GM23338 (cell line): ENCODE data around the gene ZFYVE28. TPM values are rescaled to one million over a fixed set of nuclear protein-coding genes. Genes with fewer than 3 reads are reported as not detected.

Source experiments
- ATAC-seq: fragments of 200-7000 bp; cut with Tn5 transposase; 3 replicates; pipeline ENCODE4 v1.9.1; 2020
- DNase-seq: peaks from one replicate; pipeline ENCODE4 v3.0.0-alpha.2; 2015; ENCODE audit warnings: low spot score
- H2AFZ ChIP-seq: fragments of 200-600 bp; sonication (generic); 2 replicates; pipeline ENCODE4 v1.8.0; 2016; ENCODE audit warnings: antibody characterized with exemption, mild to moderate bottlenecking, moderate library complexity
- H3F3A ChIP-seq: fragments of 200-600 bp; sonication (generic); replicated peaks from 2 replicates; pipeline ENCODE4 v1.8.0; 2017; ENCODE audit warnings: antibody characterized with exemption, mixed run types, low read depth
- H3K27ac ChIP-seq: fragments of 200-600 bp; sonication (generic); 2 replicates; pipeline ENCODE4 v1.6.1; 2016; ENCODE audit warnings: low read depth
- H3K27me3 ChIP-seq: fragments of 200-600 bp; sonication (generic); 2 replicates; pipeline ENCODE4 v1.8.0; 2016; ENCODE audit warnings: mild to moderate bottlenecking, mixed run types, moderate library complexity; ENCODE audit not compliant: insufficient read depth
- H3K36me3 ChIP-seq: fragments of 200-600 bp; sonication (generic); 2 replicates; pipeline ENCODE4 v1.8.0; 2016; ENCODE audit warnings: mild to moderate bottlenecking; ENCODE audit not compliant: insufficient read depth
- H3K4me1 ChIP-seq: fragments of 200-600 bp; sonication (generic); 2 replicates; pipeline ENCODE4 v1.8.0; 2016; ENCODE audit warnings: mild to moderate bottlenecking, moderate library complexity; ENCODE audit not compliant: insufficient read depth
- H3K4me2 ChIP-seq: fragments of 200-600 bp; sonication (generic); 2 replicates; pipeline ENCODE4 v1.7.1; 2017; ENCODE audit warnings: mixed run types
- H3K4me3 ChIP-seq: fragments of 200-600 bp; sonication (generic); 2 replicates; pipeline ENCODE4 v1.6.1; 2016; ENCODE audit warnings: mixed run types
- H3K79me2 ChIP-seq: fragments of 200-600 bp; sonication (generic); replicated peaks from 2 replicates; pipeline ENCODE4 v1.8.0; 2017; ENCODE audit warnings: mild to moderate bottlenecking; ENCODE audit not compliant: insufficient read depth
- H3K9me2 ChIP-seq: fragments of 200-600 bp; sonication (generic); 2 replicates; pipeline ENCODE4 v1.8.0; 2017; ENCODE audit not compliant: insufficient read depth
- H4K20me1 ChIP-seq: fragments of 200-600 bp; sonication (generic); replicated peaks from 2 replicates; pipeline ENCODE4 v1.8.0; 2017; ENCODE audit warnings: mild to moderate bottlenecking; ENCODE audit not compliant: insufficient read depth
- H3K27ac Mint-ChIP-seq: 2 replicates; pipeline ENCODE4 v1.8.0; 2020; ENCODE audit warnings: inconsistent platforms, mild to moderate bottlenecking, moderate library complexity, mixed read lengths
- H3K27me3 Mint-ChIP-seq: 3 replicates; pipeline ENCODE4 v1.8.0; 2022; ENCODE audit warnings: low read depth, mild to moderate bottlenecking, moderate library complexity, mixed read lengths, inconsistent platforms; ENCODE audit not compliant: insufficient read depth, poor library complexity
- H3K36me3 Mint-ChIP-seq: 3 replicates; pipeline ENCODE4 v1.8.0; 2021; ENCODE audit warnings: low read depth, mild to moderate bottlenecking, inconsistent platforms, moderate library complexity, mixed read lengths
- H3K4me1 Mint-ChIP-seq: 3 replicates; pipeline ENCODE4 v1.8.0; 2020; ENCODE audit warnings: mild to moderate bottlenecking, inconsistent platforms, mixed read lengths
- H3K4me3 Mint-ChIP-seq: 3 replicates; pipeline ENCODE4 v1.8.0; 2021; ENCODE audit warnings: moderate library complexity, mild to moderate bottlenecking, inconsistent platforms, mixed read lengths
- H3K9me3 Mint-ChIP-seq: 3 replicates; pipeline ENCODE4 v1.8.0; 2020; ENCODE audit warnings: moderate library complexity, mild to moderate bottlenecking, inconsistent platforms, mixed read lengths
- CREB1 ChIP-seq: fragments of 250-450 bp; sonication (Bioruptor Pico); IDR thresholded peaks from 2 replicates; pipeline ENCODE4 v1.5.0; 2020; ENCODE audit warnings: low read depth, mild to moderate bottlenecking, moderate library complexity
- CTCF ChIP-seq, 2 experiments: fragments of 200-600 bp in 1 of 2; sonication (generic) in 1 of 2; conservative IDR thresholded peaks; 2 replicates each; pipeline versions ENCODE4 v1.5.1 to v1.6.1; 2016 to 2017; ENCODE audit warnings: antibody characterized with exemption in 2 of 2, low read depth in 2 of 2, mild to moderate bottlenecking in 2 of 2, moderate library complexity in 1 of 2
- EZH2 ChIP-seq: fragments of 200-600 bp; sonication (generic); IDR thresholded peaks from one replicate; pipeline ENCODE4 v1.8.0; 2017; ENCODE audit warnings: antibody characterized with exemption, mild to moderate bottlenecking, low read depth; ENCODE audit not compliant: unreplicated experiment
- EZH2phosphoT487 ChIP-seq: fragments of 200-600 bp; sonication (generic); IDR thresholded peaks from one replicate; pipeline ENCODE4 v1.8.1; 2018; ENCODE audit warnings: antibody characterized with exemption; ENCODE audit not compliant: unreplicated experiment
- JUNB ChIP-seq: IDR thresholded peaks from one replicate; pipeline ENCODE4 v1.6.1; 2016; ENCODE audit warnings: antibody characterized with exemption; ENCODE audit not compliant: unreplicated experiment
- NANOG ChIP-seq: IDR thresholded peaks from 2 replicates; pipeline ENCODE4 v1.6.1; 2016; ENCODE audit warnings: antibody characterized with exemption, borderline replicate concordance
- POLR2AphosphoS5 ChIP-seq: IDR thresholded peaks from 2 replicates; pipeline ENCODE4 v1.6.1; 2016; ENCODE audit warnings: antibody characterized with exemption, low read depth
- REST ChIP-seq: IDR thresholded peaks from one replicate; pipeline ENCODE4 v1.6.1; 2018; ENCODE audit warnings: antibody characterized with exemption; ENCODE audit not compliant: unreplicated experiment
- STAT1 ChIP-seq: IDR thresholded peaks from one replicate; pipeline ENCODE4 v1.6.1; 2016; ENCODE audit warnings: antibody characterized with exemption; ENCODE audit not compliant: unreplicated experiment
- ZNF114 ChIP-seq: fragments of 250-450 bp; sonication (Bioruptor Pico); IDR thresholded peaks from 2 replicates; pipeline ENCODE4 v1.5.0; 2020; ENCODE audit warnings: mild to moderate bottlenecking, moderate library complexity
- ZNF331 ChIP-seq: fragments of 250-450 bp; sonication (Bioruptor Pico); IDR thresholded peaks from 2 replicates; pipeline ENCODE4 v1.5.0; 2020; ENCODE audit warnings: low read depth, mild to moderate bottlenecking, moderate library complexity
- polyA plus RNA-seq: library from polyadenylated mRNA; unstranded; fragments of >200 nt; fragmentation: Nextera tagmentation; extraction: Ambion mirVana; gene quantifications from 2 replicates; pipeline ENCODE4 v1.2.1, GENCODE V29; 2016
- total RNA-seq: library from RNA; depleted of rRNA; stranded (reverse); fragments of >200 nt; shearing (Covaris generic); gene quantifications from 2 replicates; pipeline ENCODE4 v1.2.3, GENCODE V29; 2014
- TF ChIP-seq, protein P1 (sequence below): IDR thresholded peaks from 2 replicates; pipeline ENCODE4 v1.6.1; 2016; ENCODE audit warnings: antibody characterized with exemption
- TF ChIP-seq, protein P2 (sequence below): fragments of 250-450 bp; sonication (Bioruptor Pico); IDR thresholded peaks from 2 replicates; pipeline ENCODE4 v1.5.0; 2020; ENCODE audit warnings: mild to moderate bottlenecking, moderate library complexity

Gene ZFYVE28
- total and polyA plus RNA-seq, 2 experiments from 2014 or later: 2.6 to 4.6 TPM

GRCh38 chr4:2236944-2237666 is 181.3 kb downstream of the ZFYVE28 start:
- peaks cover 14% of the 10 kb centered on the region; the same call in 1 of the 2 replicates for H3K36me3 ChIP-seq
- peaks cover 51% of the 10 kb centered on the region for H3K79me2 ChIP-seq
- no peak overlapping the region for H3K27ac ChIP-seq
- H2AFZ ChIP-seq: no peak overlapping the region
- peaks cover 27% of the 10 kb centered on the region for H4K20me1 ChIP-seq
- H3K4me3 ChIP-seq: no peak overlapping the region
- no peak for TF ChIP-seq ZNF114
- TF ChIP-seq EZH2phosphoT487: no peak
- TF ChIP-seq NANOG: no peak
- TF ChIP-seq, protein P1, sequence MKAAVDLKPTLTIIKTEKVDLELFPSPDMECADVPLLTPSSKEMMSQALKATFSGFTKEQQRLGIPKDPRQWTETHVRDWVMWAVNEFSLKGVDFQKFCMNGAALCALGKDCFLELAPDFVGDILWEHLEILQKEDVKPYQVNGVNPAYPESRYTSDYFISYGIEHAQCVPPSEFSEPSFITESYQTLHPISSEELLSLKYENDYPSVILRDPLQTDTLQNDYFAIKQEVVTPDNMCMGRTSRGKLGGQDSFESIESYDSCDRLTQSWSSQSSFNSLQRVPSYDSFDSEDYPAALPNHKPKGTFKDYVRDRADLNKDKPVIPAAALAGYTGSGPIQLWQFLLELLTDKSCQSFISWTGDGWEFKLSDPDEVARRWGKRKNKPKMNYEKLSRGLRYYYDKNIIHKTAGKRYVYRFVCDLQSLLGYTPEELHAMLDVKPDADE: no peak
- TF ChIP-seq REST: no peak
- TF ChIP-seq CTCF (conservative IDR thresholded peaks at IDR 0.05; ENCODE audit: low read depth in 2 of 2): no peak
- TF ChIP-seq, protein P2, sequence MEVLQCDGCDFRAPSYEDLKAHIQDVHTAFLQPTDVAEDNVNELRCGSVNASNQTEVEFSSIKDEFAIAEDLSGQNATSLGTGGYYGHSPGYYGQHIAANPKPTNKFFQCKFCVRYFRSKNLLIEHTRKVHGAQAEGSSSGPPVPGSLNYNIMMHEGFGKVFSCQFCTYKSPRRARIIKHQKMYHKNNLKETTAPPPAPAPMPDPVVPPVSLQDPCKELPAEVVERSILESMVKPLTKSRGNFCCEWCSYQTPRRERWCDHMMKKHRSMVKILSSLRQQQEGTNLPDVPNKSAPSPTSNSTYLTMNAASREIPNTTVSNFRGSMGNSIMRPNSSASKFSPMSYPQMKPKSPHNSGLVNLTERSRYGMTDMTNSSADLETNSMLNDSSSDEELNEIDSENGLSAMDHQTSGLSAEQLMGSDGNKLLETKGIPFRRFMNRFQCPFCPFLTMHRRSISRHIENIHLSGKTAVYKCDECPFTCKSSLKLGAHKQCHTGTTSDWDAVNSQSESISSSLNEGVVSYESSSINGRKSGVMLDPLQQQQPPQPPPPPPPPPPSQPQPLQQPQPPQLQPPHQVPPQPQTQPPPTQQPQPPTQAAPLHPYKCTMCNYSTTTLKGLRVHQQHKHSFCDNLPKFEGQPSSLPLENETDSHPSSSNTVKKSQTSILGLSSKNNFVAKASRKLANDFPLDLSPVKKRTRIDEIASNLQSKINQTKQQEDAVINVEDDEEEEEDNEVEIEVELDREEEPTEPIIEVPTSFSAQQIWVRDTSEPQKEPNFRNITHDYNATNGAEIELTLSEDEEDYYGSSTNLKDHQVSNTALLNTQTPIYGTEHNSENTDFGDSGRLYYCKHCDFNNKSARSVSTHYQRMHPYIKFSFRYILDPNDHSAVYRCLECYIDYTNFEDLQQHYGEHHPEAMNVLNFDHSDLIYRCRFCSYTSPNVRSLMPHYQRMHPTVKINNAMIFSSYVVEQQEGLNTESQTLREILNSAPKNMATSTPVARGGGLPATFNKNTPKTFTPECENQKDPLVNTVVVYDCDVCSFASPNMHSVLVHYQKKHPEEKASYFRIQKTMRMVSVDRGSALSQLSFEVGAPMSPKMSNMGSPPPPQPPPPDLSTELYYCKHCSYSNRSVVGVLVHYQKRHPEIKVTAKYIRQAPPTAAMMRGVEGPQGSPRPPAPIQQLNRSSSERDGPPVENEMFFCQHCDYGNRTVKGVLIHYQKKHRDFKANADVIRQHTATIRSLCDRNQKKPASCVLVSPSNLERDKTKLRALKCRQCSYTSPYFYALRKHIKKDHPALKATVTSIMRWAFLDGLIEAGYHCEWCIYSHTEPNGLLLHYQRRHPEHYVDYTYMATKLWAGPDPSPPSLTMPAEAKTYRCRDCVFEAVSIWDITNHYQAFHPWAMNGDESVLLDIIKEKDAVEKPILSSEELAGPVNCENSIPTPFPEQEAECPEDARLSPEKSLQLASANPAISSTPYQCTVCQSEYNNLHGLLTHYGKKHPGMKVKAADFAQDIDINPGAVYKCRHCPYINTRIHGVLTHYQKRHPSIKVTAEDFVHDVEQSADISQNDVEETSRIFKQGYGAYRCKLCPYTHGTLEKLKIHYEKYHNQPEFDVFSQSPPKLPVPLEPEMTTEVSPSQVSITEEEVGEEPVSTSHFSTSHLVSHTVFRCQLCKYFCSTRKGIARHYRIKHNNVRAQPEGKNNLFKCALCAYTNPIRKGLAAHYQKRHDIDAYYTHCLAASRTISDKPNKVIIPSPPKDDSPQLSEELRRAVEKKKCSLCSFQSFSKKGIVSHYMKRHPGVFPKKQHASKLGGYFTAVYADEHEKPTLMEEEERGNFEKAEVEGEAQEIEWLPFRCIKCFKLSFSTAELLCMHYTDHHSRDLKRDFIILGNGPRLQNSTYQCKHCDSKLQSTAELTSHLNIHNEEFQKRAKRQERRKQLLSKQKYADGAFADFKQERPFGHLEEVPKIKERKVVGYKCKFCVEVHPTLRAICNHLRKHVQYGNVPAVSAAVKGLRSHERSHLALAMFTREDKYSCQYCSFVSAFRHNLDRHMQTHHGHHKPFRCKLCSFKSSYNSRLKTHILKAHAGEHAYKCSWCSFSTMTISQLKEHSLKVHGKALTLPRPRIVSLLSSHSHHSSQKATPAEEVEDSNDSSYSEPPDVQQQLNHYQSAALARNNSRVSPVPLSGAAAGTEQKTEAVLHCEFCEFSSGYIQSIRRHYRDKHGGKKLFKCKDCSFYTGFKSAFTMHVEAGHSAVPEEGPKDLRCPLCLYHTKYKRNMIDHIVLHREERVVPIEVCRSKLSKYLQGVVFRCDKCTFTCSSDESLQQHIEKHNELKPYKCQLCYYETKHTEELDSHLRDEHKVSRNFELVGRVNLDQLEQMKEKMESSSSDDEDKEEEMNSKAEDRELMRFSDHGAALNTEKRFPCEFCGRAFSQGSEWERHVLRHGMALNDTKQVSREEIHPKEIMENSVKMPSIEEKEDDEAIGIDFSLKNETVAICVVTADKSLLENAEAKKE (CRISPR knock-in tag): no peak
- TF ChIP-seq CREB1 (CRISPR knock-in tag): no peak
- no peak for TF ChIP-seq POLR2AphosphoS5
- no peak for TF ChIP-seq EZH2
- no peak for TF ChIP-seq STAT1
- no peak for TF ChIP-seq ZNF331 (CRISPR knock-in tag)
- TF ChIP-seq JUNB: no peak
- Mint-ChIP-seq H3K27ac (no peak overlapping the region), H3K4me3 (no peak overlapping the region), H3K36me3 (peaks cover 17% of the 10 kb centered on the region; the same call in 2 of the 3 replicates), H3K9me3 (no peaks in the 10 kb centered on the region), H3K4me1 (peaks cover 25% of the 10 kb centered on the region), H3K27me3 (peaks cover 3% of the 10 kb centered on the region)
- H3F3A ChIP-seq: no peaks in the 10 kb centered on the region
- no peak for ATAC-seq
- DNase-seq: no peak
- peaks cover 22% of the 10 kb centered on the region for H3K4me1 ChIP-seq
- H3K4me2 ChIP-seq: no peak overlapping the region
- H3K27me3 ChIP-seq: no peaks in the 10 kb centered on the region
- no peaks in the 10 kb centered on the region for H3K9me2 ChIP-seq
